IPS DF 19.7 (cell line): ENCODE measurements around the gene SORBS2.

Source experiments
- DNase-seq: peaks from one replicate; pipeline ENCODE4 v3.0.0-alpha.2; 2013; ENCODE audit warnings: low read depth, low spot score

SORBS2 gene

GRCh38 chr4:185672618-185673017 is 139.4 kb downstream of the SORBS2 start:
- no peak for DNase-seq

- no peak for DNase-seq
Observed at GRCh38 chr4:185672151-185672550, 139.8 kb downstream of the SORBS2 start.

GRCh38 chr4:185671496-185671895 is 140.5 kb downstream of the SORBS2 start:
- no peak for DNase-seq

- DNase-seq = no peak
Observed at GRCh38 chr4:185671066-185671465, 140.9 kb downstream of the SORBS2 start.

GRCh38 chr4:185669288-185669687 is 142.7 kb downstream of the SORBS2 start:
- DNase-seq = no peak

GRCh38 chr4:185666156-185666555 is 145.8 kb downstream of the SORBS2 start:
- DNase-seq = no peak

- no peak for DNase-seq
Observed at GRCh38 chr4:185665655-185666054, 146.3 kb downstream of the SORBS2 start.

GRCh38 chr4:185664481-185664880 is 147.5 kb downstream of the SORBS2 start:
- DNase-seq = no peak

GRCh38 chr4:185662030-185662778 is 149.8 kb downstream of the SORBS2 start:
- no peak for DNase-seq

- no peak for DNase-seq
Observed at GRCh38 chr4:185660340-185660739, 151.7 kb downstream of the SORBS2 start.

- DNase-seq = no peak
Observed at GRCh38 chr4:185657699-185658098, 154.3 kb downstream of the SORBS2 start.

- DNase-seq = no peak
Observed at GRCh38 chr4:185657183-185657582, 154.8 kb downstream of the SORBS2 start.

- no peak for DNase-seq
Observed at GRCh38 chr4:185656467-185656931, 155.5 kb downstream of the SORBS2 start.

- no peak for DNase-seq
Observed at GRCh38 chr4:185654965-185655554, 156.9 kb downstream of the SORBS2 start.

- no peak for DNase-seq
Observed at GRCh38 chr4:185654311-185654710, 157.7 kb downstream of the SORBS2 start.

GRCh38 chr4:185651851-185652250 is 160.1 kb downstream of the SORBS2 start:
- DNase-seq = no peak

- no peak for DNase-seq
Observed at GRCh38 chr4:185651137-185651677, 160.8 kb downstream of the SORBS2 start.

GRCh38 chr4:185648631-185649030 is 163.4 kb downstream of the SORBS2 start:
- no peak for DNase-seq

GRCh38 chr4:185645403-185645802 is 166.6 kb downstream of the SORBS2 start:
- DNase-seq = no peak

GRCh38 chr4:185644408-185644807 is 167.6 kb downstream of the SORBS2 start:
- DNase-seq = no peak

GRCh38 chr4:185642907-185643306 is 169.1 kb downstream of the SORBS2 start:
- DNase-seq = no peak

- DNase-seq = no peak
Observed at GRCh38 chr4:185640811-185641675, 171.0 kb downstream of the SORBS2 start.
